ENCODE data around the gene THSD4. TPM values are rescaled to one million over a fixed set of nuclear protein-coding genes. Genes with fewer than 3 reads are reported as not detected.

THSD4 gene
- total and polyA plus RNA-seq, 2 of the 8 experiments (the other 6 are each of a cell fraction or from before 2014, with no cell fraction given): 2.5 to 6.2 TPM

DNA sequence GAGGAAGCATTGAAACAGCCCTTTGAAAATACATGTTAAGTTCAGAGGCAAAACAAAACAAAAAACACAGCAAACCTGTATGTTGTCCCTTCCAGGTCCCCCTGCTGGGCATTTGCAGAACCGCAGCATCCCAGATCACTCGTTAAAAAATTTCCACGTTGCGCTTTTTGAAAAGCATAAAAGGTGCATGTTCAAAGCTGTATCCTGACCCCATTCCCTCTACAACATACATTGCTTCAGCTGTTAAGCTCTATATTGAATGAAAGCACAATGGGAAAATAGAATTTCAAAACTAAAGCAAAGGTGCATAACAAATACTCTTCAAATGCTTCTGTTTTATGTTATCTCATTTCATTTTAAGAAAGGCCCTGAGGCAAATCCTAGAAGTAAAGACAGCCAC lies 328.3 kb downstream of the THSD4 start:
- ChIA-PET POLR2A (ENCODE audit: partially characterized antibody) (no interaction called here), CTCF (ENCODE audit: partially characterized antibody) (interaction anchor here (0.6 to 6.1 kb wide), 51 partner anchors 9 to 526 kb away, joined by 3 to 61 read pairs (median 4); no protein-coding TSS in a partner anchor)
- H4K5ac ChIP-seq (ENCODE audit: insufficient read length, low read depth, low read length): no peak overlapping the region
- H3K4me2 ChIP-seq (ENCODE audit: insufficient read depth in 1 of 2, low read depth in 2 of 2, low read length in 2 of 2): 0 out of 4 replicates have a peak overlapping the region, but pooled peaks of 1 of the 2 experiments have one; percentile 9
- no peak overlapping the region for H3K18ac ChIP-seq (ENCODE audit: extremely low read depth, low read length)
- no peak overlapping the region for H3K4ac ChIP-seq (replicated peaks; ENCODE audit: insufficient read length, low read depth, low read length)
- no peak overlapping the region for H2BK15ac ChIP-seq (ENCODE audit: low read length)
- TF ChIP-seq FOSL1 (IDR thresholded peaks at IDR 0.05; ENCODE audit: insufficient read depth, low read depth, low read length) (no peak), RAD21 (IDR thresholded peaks at IDR 0.05 in 1 of 2, conservative IDR thresholded peaks at IDR 0.05 in 1 of 2; ENCODE audit: low read depth in 2 of 2, low read length in 2 of 2) (peak; percentile 49 to 62)
- TF ChIP-seq, protein P1, sequence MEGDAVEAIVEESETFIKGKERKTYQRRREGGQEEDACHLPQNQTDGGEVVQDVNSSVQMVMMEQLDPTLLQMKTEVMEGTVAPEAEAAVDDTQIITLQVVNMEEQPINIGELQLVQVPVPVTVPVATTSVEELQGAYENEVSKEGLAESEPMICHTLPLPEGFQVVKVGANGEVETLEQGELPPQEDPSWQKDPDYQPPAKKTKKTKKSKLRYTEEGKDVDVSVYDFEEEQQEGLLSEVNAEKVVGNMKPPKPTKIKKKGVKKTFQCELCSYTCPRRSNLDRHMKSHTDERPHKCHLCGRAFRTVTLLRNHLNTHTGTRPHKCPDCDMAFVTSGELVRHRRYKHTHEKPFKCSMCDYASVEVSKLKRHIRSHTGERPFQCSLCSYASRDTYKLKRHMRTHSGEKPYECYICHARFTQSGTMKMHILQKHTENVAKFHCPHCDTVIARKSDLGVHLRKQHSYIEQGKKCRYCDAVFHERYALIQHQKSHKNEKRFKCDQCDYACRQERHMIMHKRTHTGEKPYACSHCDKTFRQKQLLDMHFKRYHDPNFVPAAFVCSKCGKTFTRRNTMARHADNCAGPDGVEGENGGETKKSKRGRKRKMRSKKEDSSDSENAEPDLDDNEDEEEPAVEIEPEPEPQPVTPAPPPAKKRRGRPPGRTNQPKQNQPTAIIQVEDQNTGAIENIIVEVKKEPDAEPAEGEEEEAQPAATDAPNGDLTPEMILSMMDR (IDR thresholded peaks at IDR 0.05; ENCODE audit: control extremely low read depth in 1 of 3, insufficient read depth in 1 of 3, low read depth in 1 of 3, low read length in 3 of 3): peak; percentile 59 to 66 (median 65)
- H4K8ac ChIP-seq (ENCODE audit: extremely low read depth, insufficient read depth, low read length): no peak overlapping the region
- H3K4me3 ChIP-seq (ENCODE audit: extremely low read depth in 1 of 4, insufficient read depth in 2 of 4, low read depth in 3 of 4, low read length in 4 of 4): no peak overlapping the region
- H3K27me3 ChIP-seq (replicated peaks in 1 of 4; ENCODE audit: control insufficient read depth in 3 of 4, extremely low read depth in 1 of 4, insufficient read depth in 3 of 4, low read length in 3 of 4): no peaks in the 10 kb centered on the region
- no peak overlapping the region for H2BK120ac ChIP-seq (replicated peaks; ENCODE audit: low read depth, low read length)
- no peak overlapping the region for H2BK20ac ChIP-seq (ENCODE audit: low read length)
- no peaks in the 10 kb centered on the region for H4K20me1 ChIP-seq (replicated peaks in 1 of 2; ENCODE audit: control insufficient read depth in 1 of 2, insufficient read depth in 2 of 2, low read length in 2 of 2)
- no peak overlapping the region for H2AFZ ChIP-seq (ENCODE audit: low read length)
- no peak overlapping the region for H3K14ac ChIP-seq (ENCODE audit: insufficient read length)
- no peak overlapping the region for H2BK12ac ChIP-seq (ENCODE audit: low read depth, low read length)
- no peaks in the 10 kb centered on the region for H3K79me1 ChIP-seq (ENCODE audit: low read depth, low read length)
- no peak overlapping the region for H4K91ac ChIP-seq (replicated peaks; ENCODE audit: insufficient read length, low read length)
- no peak overlapping the region for H2BK5ac ChIP-seq (ENCODE audit: low read depth, low read length)
- no peaks in the 10 kb centered on the region for H3K36me3 ChIP-seq (ENCODE audit: control insufficient read depth in 2 of 4, insufficient read depth in 4 of 4, low read length in 3 of 4)
- H3K27ac ChIP-seq (ENCODE audit: low read depth, low read length): no peak overlapping the region
- no peak overlapping the region for H2AK5ac ChIP-seq (ENCODE audit: low read depth, low read length)
- H3K79me2 ChIP-seq (ENCODE audit: control insufficient read depth in 1 of 2, insufficient read depth in 2 of 2, low read length in 2 of 2): no peaks in the 10 kb centered on the region
- H3K4me1 ChIP-seq (replicated peaks in 1 of 4; ENCODE audit: control insufficient read depth in 3 of 4, insufficient read depth in 4 of 4, low read length in 3 of 4): peaks cover 0 to 6% (median 3%) of the 10 kb centered on the region in 4 experiments; a peak in 3 of 7 replicates
- FAIRE-seq: no peak
- no peaks in the 10 kb centered on the region for H3K23me2 ChIP-seq (ENCODE audit: low read depth, low read length)
- peak in 1 of 2 experiments; percentile 79 for DNase-seq (ENCODE audit: low read depth in 1 of 2, low spot score in 2 of 2)
- H3K9ac ChIP-seq (replicated peaks in 1 of 4; ENCODE audit: extremely low read depth in 1 of 4, low read depth in 3 of 4, low read length in 3 of 4): no peak overlapping the region
- H3K9me3 ChIP-seq (ENCODE audit: insufficient read depth in 2 of 2, low read depth in 1 of 2, low read length in 1 of 2): no peaks in the 10 kb centered on the region
- H3K56ac ChIP-seq (replicated peaks; ENCODE audit: insufficient read length, low read depth, low read length): no peak overlapping the region
- no peak overlapping the region for H3K23ac ChIP-seq (ENCODE audit: insufficient read length)
- 23% methylated on average over 4 of the region's 4 CpGs; no CpG with 5 or more reads in 1 of the 2 experiments for WGBS, 2 experiments (ENCODE audit: extremely low coverage in 1 of 2, insufficient coverage in 1 of 2, insufficient read length in 1 of 2, insufficient replicate concordance in 2 of 2, low coverage in 1 of 2, low lambda C conversion rate in 2 of 2, missing lambda C conversion rate in 1 of 2)

Data from H1 (cell line).